Measurements from ENCODE around the gene CPE.

GRCh38 chr4:165378398-165378744 lies 437 bp upstream of the CPE start:
- no peak for TF ChIP-seq CTCF (conservative IDR thresholded peaks at IDR 0.05; ENCODE audit: low read length)
- TF ChIP-seq EZH2phosphoT487 (IDR thresholded peaks at IDR 0.05; ENCODE audit: borderline replicate concordance, low read depth, low read length) = no peak
